NB4 (cell line): ENCODE results near the gene S100A10.

Source experiments
- POLR2A ChIP-seq: IDR thresholded peaks from 2 replicates; pipeline ENCODE4 v1.6.1; 2011; ENCODE audit warnings: mild to moderate bottlenecking; ENCODE audit not compliant: insufficient read length; ENCODE audit errors: extremely low read depth
- TF ChIP-seq, protein P1 (sequence below): IDR thresholded peaks from one replicate; pipeline ENCODE4 v1.5.1; 2012; ENCODE audit warnings: low read depth, low read length

DNA sequence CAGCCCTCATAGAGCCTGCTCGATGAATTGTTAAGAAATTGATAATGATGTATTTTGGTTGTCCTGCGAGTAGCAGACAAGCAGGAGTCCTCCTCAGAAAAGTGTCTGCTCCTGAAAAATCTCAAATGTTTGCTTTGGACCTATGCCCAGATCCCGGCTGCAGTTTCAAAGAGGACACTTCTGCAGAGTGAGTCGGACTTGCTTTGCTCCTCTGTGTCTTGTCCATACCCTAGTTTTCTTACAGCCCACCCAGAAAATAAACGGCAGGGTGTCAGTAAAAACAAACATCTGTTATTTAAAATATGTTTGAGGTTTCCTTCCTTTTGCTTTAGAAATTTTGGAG is 2.8 kb downstream of the S100A10 start:
- no peak for TF ChIP-seq POLR2A
- TF ChIP-seq, protein P1, sequence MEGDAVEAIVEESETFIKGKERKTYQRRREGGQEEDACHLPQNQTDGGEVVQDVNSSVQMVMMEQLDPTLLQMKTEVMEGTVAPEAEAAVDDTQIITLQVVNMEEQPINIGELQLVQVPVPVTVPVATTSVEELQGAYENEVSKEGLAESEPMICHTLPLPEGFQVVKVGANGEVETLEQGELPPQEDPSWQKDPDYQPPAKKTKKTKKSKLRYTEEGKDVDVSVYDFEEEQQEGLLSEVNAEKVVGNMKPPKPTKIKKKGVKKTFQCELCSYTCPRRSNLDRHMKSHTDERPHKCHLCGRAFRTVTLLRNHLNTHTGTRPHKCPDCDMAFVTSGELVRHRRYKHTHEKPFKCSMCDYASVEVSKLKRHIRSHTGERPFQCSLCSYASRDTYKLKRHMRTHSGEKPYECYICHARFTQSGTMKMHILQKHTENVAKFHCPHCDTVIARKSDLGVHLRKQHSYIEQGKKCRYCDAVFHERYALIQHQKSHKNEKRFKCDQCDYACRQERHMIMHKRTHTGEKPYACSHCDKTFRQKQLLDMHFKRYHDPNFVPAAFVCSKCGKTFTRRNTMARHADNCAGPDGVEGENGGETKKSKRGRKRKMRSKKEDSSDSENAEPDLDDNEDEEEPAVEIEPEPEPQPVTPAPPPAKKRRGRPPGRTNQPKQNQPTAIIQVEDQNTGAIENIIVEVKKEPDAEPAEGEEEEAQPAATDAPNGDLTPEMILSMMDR: no peak
